Cardiac muscle cell (in vitro differentiated cells and primary cell): Measurements from ENCODE around the gene ADAMTS20. TPM values are rescaled to one million over a fixed set of nuclear protein-coding genes. Genes with fewer than 3 reads are reported as not detected.
A peak's percentile ranks its signal among the peaks of the same experiment; 100 is the strongest.

ENCODE experiments used
- DNase-seq, 2 donors: peaks; one replicate each; pipeline versions ENCODE4 v3.0.0 to v3.0.0-alpha.2; 2010 to 2017; ENCODE audit warnings: low read depth in 1 of 2, low spot score in 1 of 2
- H3K27ac ChIP-seq: fragments of 200-600 bp; sonication (generic); 2 replicates; pipeline ENCODE4 v1.5.1; 2016
- H3K27me3 ChIP-seq: fragments of 200-600 bp; sonication (generic); 2 replicates; pipeline ENCODE4 v1.6.0; 2016; ENCODE audit warnings: control low read depth
- H3K36me3 ChIP-seq: fragments of 200-600 bp; sonication (generic); 2 replicates; pipeline ENCODE4 v1.5.1; 2016; ENCODE audit warnings: control low read depth
- H3K4me1 ChIP-seq: fragments of 200-600 bp; sonication (generic); 2 replicates; pipeline ENCODE4 v1.8.1; 2017; ENCODE audit warnings: low read depth, mild to moderate bottlenecking, mixed run types
- H3K4me3 ChIP-seq: fragments of 200-600 bp; sonication (generic); 2 replicates; pipeline ENCODE4 v1.5.1; 2016; ENCODE audit warnings: mild to moderate bottlenecking
- H3K9me3 ChIP-seq: fragments of 200-600 bp; sonication (generic); 2 replicates; pipeline ENCODE4 v1.5.1; 2017; ENCODE audit warnings: low read depth, mild to moderate bottlenecking, control low read depth
- CTCF ChIP-seq: IDR thresholded peaks from 2 replicates; pipeline ENCODE4 v1.5.1; 2012; ENCODE audit warnings: low read depth, mild to moderate bottlenecking, low read length
- polyA plus RNA-seq: library from polyadenylated mRNA; unstranded; fragments of >200 nt; fragmentation: Nextera tagmentation; extraction: Ambion mirVana; gene quantifications from 2 replicates; pipeline ENCODE4 v1.2.1, GENCODE V29; 2016
- total RNA-seq: library from RNA; depleted of rRNA; stranded (reverse); fragments of >200 nt; gene quantifications from 2 replicates; pipeline ENCODE4 v1.2.3, GENCODE V29; 2016

The ADAMTS20 gene
- total and polyA plus RNA-seq, 2 experiments from 2014 or later = 0.13 to 0.33 TPM

GRCh38 chr12:43336962-43337555 lies 214.9 kb downstream of the ADAMTS20 start:
- peak; percentile 42 to 61 for DNase-seq
- peak; percentile 54 for TF ChIP-seq CTCF
- Histone ChIP-seq H3K4me1 (peaks cover 62% of the 10 kb centered on the region), H3K27ac (peak overlapping the region; percentile 78), H3K9me3 (no peaks in the 10 kb centered on the region), H3K36me3 (no peaks in the 10 kb centered on the region), H3K27me3 (no peaks in the 10 kb centered on the region), H3K4me3 (no peak overlapping the region)

GRCh38 chr12:43333644-43334043 lies 218.4 kb downstream of the ADAMTS20 start:
- Histone ChIP-seq H3K27ac (peak overlapping the region; percentile 51), H3K4me3 (no peak overlapping the region), H3K27me3 (no peaks in the 10 kb centered on the region), H3K36me3 (no peaks in the 10 kb centered on the region), H3K9me3 (no peaks in the 10 kb centered on the region), H3K4me1 (peaks cover 54% of the 10 kb centered on the region)
- no peak for DNase-seq
- TF ChIP-seq CTCF = no peak

DNA sequence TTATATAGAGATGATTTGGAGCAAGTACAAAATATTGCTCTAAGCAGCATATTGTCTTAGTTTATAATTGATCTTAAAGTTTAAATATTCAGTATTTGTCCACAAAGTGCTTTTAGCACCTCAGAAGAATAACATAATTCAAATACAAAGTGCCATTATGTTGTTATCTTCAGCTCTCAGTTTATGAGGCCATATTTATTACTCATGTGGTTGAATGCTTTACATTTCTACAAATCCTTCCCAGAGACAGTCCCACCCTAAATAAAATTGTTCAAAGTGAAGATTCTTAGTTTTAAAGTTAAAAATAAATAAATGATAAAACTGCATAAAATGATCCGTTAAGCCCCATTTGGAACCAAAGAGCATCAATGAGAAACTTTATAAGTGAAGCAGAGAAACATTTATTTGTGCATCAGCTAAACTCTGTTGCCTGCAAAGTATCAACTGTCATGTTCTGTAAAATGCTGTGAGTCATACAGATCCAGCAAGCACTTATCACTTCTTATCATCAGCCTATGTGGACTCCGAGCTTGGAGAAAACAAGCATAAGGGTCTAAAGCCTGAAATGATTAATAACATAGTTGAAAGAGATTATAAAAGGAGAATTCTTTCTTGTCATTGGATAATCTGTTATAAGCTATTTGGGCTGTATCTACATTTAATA lies 218.9 kb downstream of the ADAMTS20 start:
- peaks cover 49% of the 10 kb centered on the region for H3K4me1 ChIP-seq
- H3K27ac ChIP-seq = peak overlapping the region; percentile 51
- no peak overlapping the region for H3K4me3 ChIP-seq
- no peaks in the 10 kb centered on the region for H3K27me3 ChIP-seq
- no peak for TF ChIP-seq CTCF
- DNase-seq = peak; percentile 66 to 82
- H3K9me3 ChIP-seq = no peaks in the 10 kb centered on the region
- H3K36me3 ChIP-seq = no peaks in the 10 kb centered on the region

DNA sequence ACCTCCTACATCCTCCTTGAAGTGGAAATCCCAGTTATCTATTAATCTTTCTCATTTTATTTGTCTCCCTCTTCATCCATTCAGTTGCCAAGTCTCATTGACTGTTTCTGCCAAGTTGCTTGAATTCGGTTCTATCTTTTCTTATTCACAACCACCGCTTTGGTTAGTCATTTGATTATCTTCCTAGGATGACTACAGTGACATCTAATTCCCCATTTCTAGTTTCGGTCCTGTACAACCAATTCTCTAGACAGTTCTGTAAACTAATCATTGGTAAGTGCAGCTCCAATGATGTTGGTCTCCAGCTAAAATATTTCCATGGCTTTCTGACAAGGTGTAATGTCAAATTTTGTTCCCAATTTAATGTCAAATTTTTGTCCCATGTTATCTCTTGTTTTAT lies 220.1 kb downstream of the ADAMTS20 start:
- H3K27me3 ChIP-seq = no peaks in the 10 kb centered on the region
- DNase-seq = no peak
- H3K27ac ChIP-seq = no peak overlapping the region
- no peaks in the 10 kb centered on the region for H3K36me3 ChIP-seq
- TF ChIP-seq CTCF = no peak
- H3K9me3 ChIP-seq = no peaks in the 10 kb centered on the region
- no peak overlapping the region for H3K4me3 ChIP-seq
- H3K4me1 ChIP-seq = peaks cover 38% of the 10 kb centered on the region

GRCh38 chr12:43329375-43329774 lies 222.6 kb downstream of the ADAMTS20 start:
- Histone ChIP-seq H3K27me3 (no peaks in the 10 kb centered on the region), H3K36me3 (no peaks in the 10 kb centered on the region), H3K9me3 (no peaks in the 10 kb centered on the region), H3K4me1 (peaks cover 18% of the 10 kb centered on the region), H3K4me3 (no peak overlapping the region), H3K27ac (no peak overlapping the region)
- TF ChIP-seq CTCF = no peak
- no peak for DNase-seq
